GM23248 (cell line): Measurements from ENCODE around the gene CCDC171. TPM values are rescaled to one million over a fixed set of nuclear protein-coding genes. Genes with fewer than 3 reads are reported as not detected.

Source experiments
- DNase-seq: peaks from one replicate; pipeline ENCODE4 v3.0.0-alpha.2; 2015
- H2AFZ ChIP-seq: fragments of 200-600 bp; sonication (generic); 2 replicates; pipeline ENCODE4 v1.6.1; 2016; ENCODE audit warnings: antibody characterized with exemption
- H3F3A ChIP-seq: fragments of 200-600 bp; sonication (generic); 2 replicates; pipeline ENCODE4 v1.6.1; 2016; ENCODE audit warnings: mild to moderate bottlenecking, antibody characterized with exemption, mixed run types; ENCODE audit not compliant: insufficient read depth
- H3K27ac ChIP-seq: fragments of 200-600 bp; sonication (generic); 2 replicates; pipeline ENCODE4 v1.5.1; 2016; ENCODE audit warnings: mild to moderate bottlenecking
- H3K27me3 ChIP-seq: fragments of 200-600 bp; sonication (generic); replicated peaks from 2 replicates; pipeline ENCODE4 v1.6.1; 2016; ENCODE audit warnings: mild to moderate bottlenecking; ENCODE audit not compliant: insufficient read depth
- H3K36me3 ChIP-seq: fragments of 200-600 bp; sonication (generic); 2 replicates; pipeline ENCODE4 v1.6.1; 2016; ENCODE audit warnings: low read depth, mild to moderate bottlenecking
- H3K4me1 ChIP-seq: fragments of 200-600 bp; sonication (generic); 2 replicates; pipeline ENCODE4 v1.6.1; 2016; ENCODE audit warnings: mild to moderate bottlenecking; ENCODE audit not compliant: insufficient read depth
- H3K4me2 ChIP-seq: fragments of 200-600 bp; sonication (generic); one replicate; pipeline ENCODE4 v1.6.1; 2016; ENCODE audit warnings: mild to moderate bottlenecking; ENCODE audit not compliant: unreplicated experiment
- H3K4me3 ChIP-seq: fragments of 200-600 bp; sonication (generic); 2 replicates; pipeline ENCODE4 v1.5.1; 2016; ENCODE audit warnings: mild to moderate bottlenecking
- H3K79me2 ChIP-seq: fragments of 200-600 bp; sonication (generic); 2 replicates; pipeline ENCODE4 v1.6.1; 2016; ENCODE audit warnings: mild to moderate bottlenecking; ENCODE audit not compliant: insufficient read depth
- H3K9ac ChIP-seq: fragments of 200-600 bp; sonication (generic); 2 replicates; pipeline ENCODE4 v1.6.1; 2016; ENCODE audit warnings: mild to moderate bottlenecking
- H3K9me2 ChIP-seq: fragments of 200-600 bp; sonication (generic); 2 replicates; pipeline ENCODE4 v1.6.1; 2016; ENCODE audit warnings: mixed run types, mild to moderate bottlenecking, moderate library complexity; ENCODE audit not compliant: insufficient read depth
- H3K9me3 ChIP-seq: fragments of 200-600 bp; sonication (generic); one replicate; pipeline ENCODE4 v1.6.1; 2017; ENCODE audit warnings: low read depth
- H4K20me1 ChIP-seq: fragments of 200-600 bp; sonication (generic); 2 replicates; pipeline ENCODE4 v1.6.0; 2016; ENCODE audit not compliant: insufficient read depth
- EZH2 ChIP-seq: fragments of 200-600 bp; sonication (generic); IDR thresholded peaks from 2 replicates; pipeline ENCODE4 v1.6.1; 2018; ENCODE audit warnings: antibody characterized with exemption, mild to moderate bottlenecking; ENCODE audit not compliant: insufficient read depth, poor library complexity, severe bottlenecking
- EZH2phosphoT487 ChIP-seq: fragments of 200-600 bp; sonication (generic); IDR thresholded peaks from 2 replicates; pipeline ENCODE4 v1.6.1; 2018; ENCODE audit warnings: antibody characterized with exemption, moderate library complexity, mild to moderate bottlenecking, low read depth; ENCODE audit not compliant: insufficient read depth
- WGBS, 2 experiments: methylation state at CpG; one replicate each; pipeline ENCODE4 v1.1.6; 2015 to 2017; ENCODE audit warnings: low lambda C conversion rate in 2 of 2, low coverage in 1 of 2; ENCODE audit errors: missing lambda C conversion rate in 2 of 2; 5-methylcytosine and 5-hydroxymethylcytosine counted together
- in situ Hi-C: fragments of 300-500 bp; cut with MboI; formaldehyde crosslinking; loops from 2 replicates; pipeline ENCODE4 v1.15.0; 2020
- polyA plus RNA-seq: library from polyadenylated mRNA; unstranded; fragments of >200 nt; fragmentation: Nextera tagmentation; extraction: Ambion mirVana; gene quantifications from 2 replicates; pipeline ENCODE4 v1.2.1, GENCODE V29; 2016
- total RNA-seq: library from RNA; depleted of rRNA; stranded (reverse); fragments of >200 nt; shearing (Covaris generic); gene quantifications from 2 replicates; pipeline ENCODE4 v1.2.3, GENCODE V29; 2014

CCDC171 gene
- total and polyA plus RNA-seq, 2 experiments from 2014 or later = 0.99 to 3.5 TPM

DNA sequence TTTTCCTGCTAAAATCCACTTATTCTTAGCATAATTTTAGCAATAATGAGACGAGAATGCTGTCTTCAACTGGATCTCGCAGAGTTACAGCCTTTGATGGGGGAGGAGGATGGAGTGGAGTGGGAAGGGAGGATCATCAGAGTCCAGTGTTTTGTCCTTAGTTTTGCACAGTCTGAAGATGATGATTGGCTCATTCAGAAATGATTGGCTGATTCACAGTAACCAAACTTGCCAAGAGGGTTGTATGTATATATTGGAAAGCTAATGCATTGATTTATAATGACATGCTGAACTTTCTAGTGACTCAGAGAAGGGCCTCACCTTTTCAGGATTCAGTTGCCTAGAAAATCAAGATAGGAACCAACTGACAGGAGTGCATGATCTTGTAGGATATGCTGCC lies 448.0 kb downstream of the CCDC171 start:
- H3K36me3 ChIP-seq = no peaks in the 10 kb centered on the region
- peaks cover 36% of the 10 kb centered on the region for H3K4me1 ChIP-seq
- no peaks in the 10 kb centered on the region for H3K9me3 ChIP-seq
- peak overlapping the region; percentile 73 for H3K4me2 ChIP-seq
- peaks cover 27% of the 10 kb centered on the region for H3F3A ChIP-seq
- in situ Hi-C loops = no loop called here
- H4K20me1 ChIP-seq = no peaks in the 10 kb centered on the region
- no peak for TF ChIP-seq EZH2phosphoT487
- no peak for TF ChIP-seq EZH2
- no peak overlapping the region for H3K4me3 ChIP-seq
- H2AFZ ChIP-seq = no peak overlapping the region
- H3K27ac ChIP-seq = peak overlapping the region; percentile 88
- H3K9me2 ChIP-seq = no peaks in the 10 kb centered on the region
- H3K79me2 ChIP-seq = no peaks in the 10 kb centered on the region
- 93 to 97% methylated on average over 2 of the region's 2 CpGs for WGBS, 2 experiments
- H3K27me3 ChIP-seq = no peaks in the 10 kb centered on the region
- no peak for DNase-seq
- 0 out of 2 replicates have a peak overlapping the region, but pooled peaks have one; percentile 66 for H3K9ac ChIP-seq

DNA sequence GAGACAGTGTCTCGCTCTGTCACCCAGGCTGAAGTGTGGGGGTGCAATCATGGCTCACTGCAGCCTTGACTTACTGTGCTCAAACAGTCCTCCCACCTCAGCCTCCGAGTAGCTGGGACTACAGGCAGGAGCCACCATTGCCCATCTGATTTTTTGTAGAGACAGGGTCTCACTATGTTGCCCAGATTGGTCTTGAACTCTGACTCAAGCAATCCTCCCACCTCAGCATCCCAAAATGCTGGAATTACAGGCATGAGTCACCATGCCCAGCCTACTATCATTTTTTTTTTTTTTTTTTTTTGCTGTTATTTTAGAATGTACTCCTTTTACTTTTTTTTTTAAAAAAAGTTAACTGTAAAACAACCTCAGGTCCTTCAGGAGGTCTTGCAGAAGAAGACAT lies 449.0 kb downstream of the CCDC171 start:
- H3F3A ChIP-seq = peaks cover 27% of the 10 kb centered on the region
- H2AFZ ChIP-seq = no peak overlapping the region
- in situ Hi-C loops = no loop called here
- no peaks in the 10 kb centered on the region for H3K79me2 ChIP-seq
- H3K27me3 ChIP-seq = no peaks in the 10 kb centered on the region
- H3K27ac ChIP-seq = no peak overlapping the region
- no peaks in the 10 kb centered on the region for H3K9me3 ChIP-seq
- no peak for TF ChIP-seq EZH2
- TF ChIP-seq EZH2phosphoT487 = no peak
- no peaks in the 10 kb centered on the region for H3K36me3 ChIP-seq
- H3K4me1 ChIP-seq = peaks cover 36% of the 10 kb centered on the region
- 97 to 100% methylated on average over 2 of the region's 2 CpGs for WGBS, 2 experiments
- DNase-seq = no peak
- H3K9me2 ChIP-seq = no peaks in the 10 kb centered on the region
- H3K4me2 ChIP-seq = no peak overlapping the region
- no peaks in the 10 kb centered on the region for H4K20me1 ChIP-seq
- H3K4me3 ChIP-seq = no peak overlapping the region
- no peak overlapping the region for H3K9ac ChIP-seq

DNA sequence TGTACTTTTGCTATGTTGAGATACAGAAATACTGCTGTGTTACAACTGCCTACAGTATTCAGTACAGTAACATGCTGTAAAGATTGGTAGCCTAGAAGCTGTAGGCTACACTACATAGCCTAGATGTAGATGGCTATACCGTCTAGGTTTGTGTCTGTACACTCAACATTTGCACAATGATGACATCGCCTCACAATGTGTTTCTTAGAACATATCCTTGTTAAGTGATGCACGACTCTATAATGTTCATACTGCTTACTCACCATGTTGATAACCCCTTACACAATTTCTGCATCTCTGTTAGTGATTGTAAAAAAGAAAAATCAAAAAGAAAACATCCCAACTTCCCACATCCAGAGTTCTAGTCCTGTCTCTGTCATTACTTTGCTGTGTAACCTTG lies 450.0 kb downstream of the CCDC171 start:
- H3K4me2 ChIP-seq = no peak overlapping the region
- no peak overlapping the region for H3K9ac ChIP-seq
- no peaks in the 10 kb centered on the region for H3K9me2 ChIP-seq
- no peak overlapping the region for H3K4me3 ChIP-seq
- no peaks in the 10 kb centered on the region for H3K79me2 ChIP-seq
- H4K20me1 ChIP-seq = no peaks in the 10 kb centered on the region
- peak; percentile 35 for DNase-seq
- no peaks in the 10 kb centered on the region for H3K27me3 ChIP-seq
- H2AFZ ChIP-seq = no peak overlapping the region
- in situ Hi-C loops = no loop called here
- 45 to 57% methylated on average over 3 of the region's 3 CpGs for WGBS, 2 experiments
- no peak overlapping the region for H3K27ac ChIP-seq
- H3F3A ChIP-seq = peaks cover 27% of the 10 kb centered on the region
- peaks cover 36% of the 10 kb centered on the region for H3K4me1 ChIP-seq
- H3K9me3 ChIP-seq = no peaks in the 10 kb centered on the region
- H3K36me3 ChIP-seq = no peaks in the 10 kb centered on the region
- TF ChIP-seq EZH2phosphoT487 (no peak), EZH2 (no peak)

DNA sequence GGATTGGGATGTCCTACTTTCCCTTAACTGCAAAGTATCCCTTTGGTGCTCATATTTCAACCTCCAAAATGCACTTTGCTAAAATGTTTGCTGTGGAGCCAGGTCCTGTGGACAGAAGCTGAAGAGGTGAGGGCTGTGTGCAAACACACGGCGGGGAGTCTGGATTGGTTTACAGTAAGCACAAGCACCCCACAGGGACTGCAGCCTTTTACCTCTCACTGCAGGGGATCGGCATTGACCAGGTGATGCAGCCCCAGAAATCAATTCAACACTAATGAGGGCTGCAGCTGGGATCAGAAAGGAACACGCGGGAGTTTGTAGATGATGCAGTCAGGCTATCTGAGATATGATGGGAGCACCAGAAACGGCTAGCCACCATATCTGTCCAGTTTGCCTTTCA lies 450.9 kb downstream of the CCDC171 start:
- H3K27me3 ChIP-seq = no peaks in the 10 kb centered on the region
- H4K20me1 ChIP-seq = no peaks in the 10 kb centered on the region
- H3K27ac ChIP-seq = no peak overlapping the region
- no peaks in the 10 kb centered on the region for H3K9me2 ChIP-seq
- no peak overlapping the region for H3K4me2 ChIP-seq
- H3K79me2 ChIP-seq = no peaks in the 10 kb centered on the region
- 70 to 85% methylated on average over 5 to 6 of the region's 6 CpGs for WGBS, 2 experiments
- H3K9ac ChIP-seq = no peak overlapping the region
- H2AFZ ChIP-seq = no peak overlapping the region
- no peak for DNase-seq
- in situ Hi-C loops = no loop called here
- H3K4me3 ChIP-seq = no peak overlapping the region
- H3K9me3 ChIP-seq = no peaks in the 10 kb centered on the region
- TF ChIP-seq EZH2 (no peak), EZH2phosphoT487 (no peak)
- peaks cover 34% of the 10 kb centered on the region for H3K4me1 ChIP-seq
- H3F3A ChIP-seq = peaks cover 27% of the 10 kb centered on the region
- H3K36me3 ChIP-seq = no peaks in the 10 kb centered on the region

DNA sequence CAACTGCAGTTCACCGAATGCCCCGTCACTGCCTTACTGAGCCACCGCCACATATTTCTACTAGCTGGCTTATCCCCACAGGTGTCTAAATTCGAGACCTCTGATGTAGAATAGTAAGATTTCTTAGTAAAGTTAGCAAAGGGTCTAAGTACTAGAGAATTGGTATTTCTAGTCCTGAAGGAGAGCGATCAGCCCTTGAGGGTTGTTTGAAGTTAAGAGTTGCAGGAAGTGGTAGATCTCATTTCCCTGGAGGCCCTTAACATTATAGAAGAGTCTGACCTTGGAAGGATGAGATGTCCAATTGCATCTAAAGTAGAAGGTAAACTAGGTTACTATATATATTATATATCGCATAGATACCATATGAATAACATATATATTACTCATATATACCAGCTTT lies 451.8 kb downstream of the CCDC171 start:
- no peak for DNase-seq
- Histone ChIP-seq H3K27me3 (no peaks in the 10 kb centered on the region), H3K9ac (no peak overlapping the region), H3K4me1 (peaks cover 25% of the 10 kb centered on the region), H3K4me3 (no peak overlapping the region), H3K27ac (no peak overlapping the region), H3K79me2 (no peaks in the 10 kb centered on the region), H3F3A (peaks cover 27% of the 10 kb centered on the region), H2AFZ (no peak overlapping the region), H3K9me3 (no peaks in the 10 kb centered on the region), H3K9me2 (no peaks in the 10 kb centered on the region), H4K20me1 (no peaks in the 10 kb centered on the region), H3K36me3 (no peaks in the 10 kb centered on the region), H3K4me2 (no peak overlapping the region)
- in situ Hi-C loops = no loop called here
- no peak for TF ChIP-seq EZH2phosphoT487
- WGBS, 2 experiments = 87 to 93% methylated on average over 6 of the region's 6 CpGs
